GM19043 (cell line): ENCODE measurements around the gene TNFRSF8.

Source experiments
- ATAC-seq: cut with Tn5 transposase; IDR thresholded peaks from one replicate; pipeline ENCODE4 v1.9.1; 2021; ENCODE audit warnings: low read depth; ENCODE audit not compliant: unreplicated experiment

Gene TNFRSF8

DNA sequence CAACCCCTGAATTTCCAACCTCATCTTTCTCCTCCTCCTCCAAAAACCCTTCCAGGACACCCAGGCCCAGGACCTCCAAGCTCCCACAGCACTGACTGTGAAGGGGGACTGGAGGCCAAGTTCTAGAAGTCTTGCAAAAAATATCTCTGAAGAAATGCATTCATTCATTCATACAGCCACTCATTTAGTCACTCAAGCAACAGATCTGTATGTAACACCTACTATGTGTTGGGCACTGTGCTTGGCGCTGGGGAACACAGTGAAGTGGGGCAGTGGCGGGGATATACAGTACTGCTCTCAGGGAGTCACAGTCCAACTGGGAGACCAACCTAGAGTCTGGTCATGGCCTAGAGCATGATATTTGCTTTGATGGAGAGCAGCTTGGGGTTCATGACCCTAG, 88.4 kb downstream of the TNFRSF8 start:
- no peak for ATAC-seq

GRCh38 chr1:12152113-12152891, 89.2 kb downstream of the TNFRSF8 start:
- ATAC-seq, result peak; percentile 67

- ATAC-seq, result no peak
Measured at GRCh38 chr1:12153181-12153785, 90.2 kb downstream of the TNFRSF8 start.

GRCh38 chr1:12155328-12155727, 92.2 kb downstream of the TNFRSF8 start:
- ATAC-seq, result no peak

DNA sequence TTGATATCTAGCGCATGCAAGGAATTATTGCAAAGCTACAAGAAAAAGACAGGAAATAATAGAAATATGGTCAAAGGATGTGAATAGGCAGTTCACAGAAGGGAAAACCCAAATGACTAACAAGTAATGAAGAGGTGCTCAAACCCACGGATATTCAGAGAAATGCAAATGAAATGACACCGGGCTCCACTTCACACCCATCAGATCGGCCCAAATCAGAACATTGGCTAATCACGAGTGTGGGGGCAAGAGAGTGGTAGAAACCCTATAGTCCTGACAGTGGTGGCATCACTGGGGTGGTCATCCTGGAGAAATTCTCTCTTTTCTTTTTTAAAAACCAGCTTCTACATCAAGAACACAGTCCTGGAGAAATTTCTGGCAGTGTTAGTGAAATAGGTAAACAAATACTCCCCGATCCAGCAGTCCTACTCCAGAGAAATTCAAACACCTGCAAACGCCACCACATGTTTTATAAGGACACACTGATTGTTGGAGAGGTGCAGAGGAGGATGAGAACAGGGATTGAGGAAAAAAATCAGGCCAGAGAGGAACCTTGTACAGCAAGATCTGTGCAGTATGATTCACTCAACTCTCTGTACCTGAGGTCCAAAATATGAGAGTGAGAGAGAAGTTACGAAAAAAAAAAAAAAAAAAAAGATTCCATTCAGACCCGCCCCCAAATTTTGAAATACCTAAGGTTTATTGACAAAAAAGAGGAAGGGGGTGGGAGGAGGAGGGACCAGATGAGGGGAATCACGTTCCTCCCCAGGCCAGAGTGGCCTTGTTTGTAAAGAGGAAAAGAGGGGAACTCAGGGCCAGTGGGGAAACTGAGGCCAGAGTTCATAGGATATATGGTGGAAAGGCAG, 94.5 kb downstream of the TNFRSF8 start:
- ATAC-seq, result no peak

DNA sequence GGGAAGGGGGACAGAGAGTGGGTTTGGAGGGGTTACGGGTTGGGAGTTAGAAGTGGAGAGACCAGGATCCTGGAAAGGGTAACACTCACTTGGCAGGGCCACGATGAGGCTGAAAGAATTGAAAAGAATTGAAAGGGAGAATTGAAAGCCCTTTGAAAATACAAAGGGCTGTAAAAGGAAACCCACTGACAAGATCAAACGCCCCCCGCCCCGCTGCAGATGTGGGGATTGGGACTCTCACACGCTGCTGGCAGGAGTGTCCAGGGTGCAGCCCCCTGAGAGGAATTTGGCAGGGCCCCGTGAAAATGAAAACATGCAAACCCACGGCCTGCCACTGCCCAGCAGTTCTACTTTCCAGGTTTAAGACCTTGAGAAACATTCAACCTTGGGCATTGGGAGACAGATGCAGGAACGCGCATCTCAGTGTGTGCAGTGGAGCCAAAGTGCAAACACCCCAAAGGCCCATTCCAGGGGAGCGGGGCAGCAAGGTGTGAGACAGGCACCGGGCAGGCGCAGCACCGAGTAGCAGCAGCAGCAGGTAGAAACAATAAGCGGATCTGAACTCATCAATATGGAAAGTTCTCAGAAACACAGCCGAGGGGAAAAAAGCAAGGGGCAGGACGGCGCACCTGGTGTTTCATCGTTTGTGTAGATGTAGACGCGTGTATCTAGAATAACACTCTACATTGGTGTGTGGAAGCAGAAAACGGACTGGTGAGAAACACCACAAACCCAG, 95.4 kb downstream of the TNFRSF8 start:
- ATAC-seq, result no peak

GRCh38 chr1:12159816-12160215, 96.7 kb downstream of the TNFRSF8 start:
- no peak for ATAC-seq

DNA sequence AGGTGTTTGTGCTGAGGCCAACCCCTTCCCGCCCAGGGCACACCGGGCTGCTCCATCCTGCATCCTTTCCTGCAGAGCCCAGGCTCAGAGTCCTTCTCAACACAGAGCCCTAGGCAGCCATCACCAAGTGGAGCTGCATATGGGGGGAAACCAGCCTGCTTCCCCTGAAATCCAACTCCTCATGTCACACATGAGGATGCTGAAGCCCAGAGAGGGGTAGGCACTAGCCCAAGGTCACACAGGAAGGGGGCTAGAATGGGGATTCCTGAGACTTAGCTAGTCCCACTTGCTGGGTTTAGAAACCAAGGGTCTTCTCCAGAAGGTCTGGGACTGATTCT, 98.2 kb downstream of the TNFRSF8 start:
- no peak for ATAC-seq

DNA sequence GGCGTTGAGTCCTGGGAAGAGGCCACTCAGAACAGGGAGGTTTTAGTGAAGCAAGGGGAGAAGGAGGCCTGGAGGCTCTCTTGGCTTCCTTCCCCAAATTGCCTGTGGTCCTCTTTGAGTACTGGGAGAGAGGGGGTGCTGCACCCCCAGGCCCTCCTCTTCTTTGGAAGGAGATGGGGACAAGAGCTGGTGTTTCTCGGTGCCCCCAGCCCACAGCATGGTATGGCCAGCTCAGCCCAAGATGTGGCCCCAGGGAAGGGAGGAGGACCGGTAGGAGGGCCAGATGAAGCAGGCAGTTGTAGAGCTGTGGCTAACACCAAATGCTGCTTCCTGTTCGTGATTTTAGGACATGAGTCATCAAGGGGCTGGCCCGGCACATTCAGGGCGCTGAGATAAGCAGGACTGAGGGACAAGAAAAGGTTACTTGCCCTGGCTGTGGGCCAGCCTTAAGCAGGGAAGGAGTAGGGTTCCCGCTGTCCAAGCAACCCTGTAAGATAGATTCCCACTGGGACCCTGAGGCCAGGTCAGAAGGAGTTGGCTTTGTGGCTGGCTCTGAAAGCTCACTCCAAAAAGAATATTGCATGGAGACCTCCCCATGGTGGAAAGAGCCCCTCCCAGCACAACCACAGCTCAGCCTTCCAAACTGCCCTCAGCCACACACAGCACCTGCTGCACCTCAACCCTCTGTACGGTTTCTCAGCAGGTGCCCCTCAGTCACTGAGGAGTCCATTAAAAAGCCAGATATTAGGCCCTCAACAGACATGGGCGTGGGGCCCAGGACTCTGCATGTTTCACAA, 98.8 kb downstream of the TNFRSF8 start:
- ATAC-seq, result peak; percentile 70

GRCh38 chr1:12162459-12163137, 99.5 kb downstream of the TNFRSF8 start:
- no peak for ATAC-seq

DNA sequence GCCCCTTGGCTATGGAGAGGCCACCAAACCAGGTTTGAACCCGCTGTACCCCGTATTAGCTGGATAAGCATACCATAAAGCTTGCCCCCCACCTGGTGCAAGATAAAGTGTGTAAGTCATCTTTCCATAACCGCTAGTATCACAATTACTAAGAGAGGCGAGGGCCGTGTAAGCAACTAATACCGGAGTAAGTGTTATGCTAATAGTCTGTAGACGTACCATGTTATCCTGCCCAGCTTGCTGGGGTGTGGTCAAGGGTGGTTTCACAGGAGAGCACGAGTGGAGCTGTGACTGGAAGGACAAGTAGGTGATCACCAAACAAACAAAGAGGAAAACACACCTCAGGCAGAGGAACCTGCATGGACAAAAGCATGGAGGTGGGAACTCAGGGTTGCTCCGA, 100.1 kb downstream of the TNFRSF8 start:
- no peak for ATAC-seq

DNA sequence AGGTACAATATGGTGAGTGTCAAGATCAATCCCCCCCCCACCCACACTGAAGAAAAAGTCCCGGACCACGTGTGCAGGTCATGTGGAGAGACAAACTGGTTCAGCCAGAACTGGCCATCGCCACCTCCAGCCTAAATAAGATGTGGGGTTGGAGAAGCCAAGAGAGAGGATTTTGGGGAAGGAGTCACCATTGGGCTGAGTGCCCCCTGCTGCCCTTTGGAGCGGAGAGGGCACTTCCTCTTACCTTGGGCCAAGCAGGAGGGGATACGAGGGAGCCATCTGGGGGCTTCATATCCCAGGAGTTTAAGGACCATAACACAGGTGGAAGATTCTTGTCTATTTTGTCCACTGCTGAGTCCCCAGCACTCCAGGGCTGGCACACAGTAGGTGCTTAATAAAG, 101.1 kb downstream of the TNFRSF8 start:
- ATAC-seq, result no peak

DNA sequence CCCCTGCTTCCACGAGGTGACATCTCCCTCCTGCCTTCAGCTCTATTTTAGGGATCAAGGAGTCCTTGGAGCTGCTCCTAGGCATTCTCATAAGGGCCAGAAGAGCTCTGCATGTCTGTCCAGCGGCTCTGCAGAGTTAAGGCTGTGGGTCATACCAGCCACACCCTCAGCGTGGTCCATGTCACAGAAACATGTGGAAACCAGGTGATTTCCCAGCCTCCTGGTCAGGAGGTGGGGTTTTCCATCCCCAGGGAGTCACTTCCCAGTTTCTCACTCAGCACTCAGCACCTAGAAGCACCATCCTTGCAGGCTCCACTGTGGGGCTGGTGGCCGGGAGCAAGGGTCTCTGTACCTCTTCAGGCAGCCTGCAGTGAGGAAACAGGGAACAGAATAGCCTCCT, 102.2 kb downstream of the TNFRSF8 start:
- no peak for ATAC-seq

- peak; percentile 38 for ATAC-seq
Measured at GRCh38 chr1:12166834-12167492, 103.9 kb downstream of the TNFRSF8 start, which contains the start of gene TNFRSF1B. TSS of gene TNFRSF1B (plus strand) at chr1:12166991. CDS start at chr1:12167092, 101 bp downstream.

DNA sequence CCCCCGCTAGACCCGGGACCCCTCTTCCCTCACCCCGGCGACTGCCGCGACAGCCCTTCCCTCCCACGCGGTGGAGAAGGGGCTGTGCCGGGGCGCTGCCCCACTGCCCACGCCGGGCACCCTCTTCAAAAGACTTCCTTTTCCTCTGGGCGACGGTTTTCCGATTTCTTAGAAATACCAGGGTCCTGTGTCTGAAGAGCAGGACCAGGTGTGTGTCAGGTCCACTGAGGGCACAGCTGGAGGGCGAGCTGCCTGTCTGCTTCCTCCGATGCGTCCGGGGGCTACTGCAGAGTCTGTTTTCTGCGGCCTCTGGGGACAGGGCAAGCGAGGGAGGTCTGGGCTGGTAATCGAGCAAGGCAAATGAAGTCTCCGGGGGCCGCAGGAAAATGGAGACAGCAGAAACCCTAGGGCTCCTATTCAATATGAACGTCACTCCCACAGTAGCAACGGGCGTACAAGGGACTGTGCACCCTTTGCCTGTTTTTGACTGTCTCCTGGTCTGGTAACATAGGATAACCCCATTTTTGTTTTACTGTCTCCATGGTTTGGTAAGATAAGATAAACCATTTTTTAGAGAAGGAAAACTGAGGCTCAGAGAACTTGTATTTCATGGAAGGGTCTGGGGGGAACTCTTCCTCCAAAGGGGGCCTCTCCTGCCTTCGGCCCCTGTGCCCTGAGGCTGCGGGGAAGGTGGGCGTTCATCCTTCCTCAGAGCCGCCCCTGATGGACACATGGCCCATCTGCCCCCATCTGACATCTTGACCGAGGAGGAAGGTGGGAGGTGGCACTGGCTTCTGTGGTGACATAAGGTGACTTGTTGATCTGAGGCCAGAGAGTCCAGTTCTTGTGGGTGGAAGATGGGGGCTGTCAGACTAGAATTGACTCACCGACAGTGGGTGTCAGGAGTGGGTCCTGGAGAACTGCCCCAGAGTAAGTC, 104.7 kb downstream of the TNFRSF8 start:
- no peak for ATAC-seq

DNA sequence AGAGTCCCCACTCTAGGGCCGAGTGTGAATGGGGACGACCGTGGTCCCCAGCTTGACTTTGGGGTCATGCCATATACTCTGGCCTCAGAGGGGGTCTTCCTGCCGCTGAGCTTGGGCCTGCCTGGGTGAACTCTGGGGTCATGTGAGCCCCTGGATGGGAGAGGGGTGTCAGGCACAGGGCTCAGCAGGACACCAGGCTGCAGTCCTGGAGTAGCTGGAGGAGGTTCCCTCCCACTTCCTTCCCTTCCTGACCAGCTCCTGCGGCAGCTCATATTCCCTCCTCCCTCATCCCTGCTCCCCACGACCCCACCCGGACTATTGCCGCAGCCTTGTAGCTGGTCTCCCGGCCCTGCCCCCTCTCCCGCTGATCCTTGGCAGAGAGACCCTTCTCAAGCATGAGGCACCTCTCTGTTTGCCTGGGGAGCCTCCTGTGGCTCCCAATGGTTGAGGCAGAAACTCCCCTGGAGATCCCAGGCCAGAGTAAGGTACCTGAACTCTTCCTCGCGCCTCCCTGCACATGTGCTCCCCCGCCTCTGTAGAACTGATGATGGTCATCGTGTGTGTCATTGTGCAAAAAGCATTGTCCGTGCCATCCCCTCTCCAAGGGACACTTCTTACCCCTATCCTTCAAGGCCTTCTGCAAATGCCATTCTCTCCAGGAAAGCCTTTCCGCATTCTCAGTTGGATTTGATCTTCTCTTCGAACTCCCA, 105.5 kb downstream of the TNFRSF8 start:
- no peak for ATAC-seq

GRCh38 chr1:12169442-12170135, 106.5 kb downstream of the TNFRSF8 start:
- no peak for ATAC-seq
